Left ventricle myocardium superior (tissue), 1 donor: ENCODE data around the gene OR2T34. TPM values are rescaled to one million over a fixed set of nuclear protein-coding genes. Genes with fewer than 3 reads are reported as not detected.
"Not testable (repeated sequence)": the region's sequence is repeated elsewhere in the genome, so short reads cannot be mapped to it uniquely, and the experiment has no call there.

Experiments
- ATAC-seq: fragments of 200-7000 bp; cut with Tn5 transposase; one replicate; pipeline ENCODE4 v1.9.1; 2020; ENCODE audit warnings: mild to moderate bottlenecking, moderate library complexity
- DNase-seq: peaks from one replicate; pipeline ENCODE4 v3.0.0-alpha.2; 2020
- intact Hi-C: fragments of 100-400 bp; cut with micrococcal nuclease; formaldehyde crosslinking; loops from one replicate; pipeline ENCODE4 v1.11.0; 2022
- total RNA-seq: library from RNA; stranded (reverse); fragmentation: NEBNext Ultra II Directional; extraction: Animal tissue kit (Norgen Biotek cat#: 25700); gene quantifications from one replicate; pipeline ENCODE4 v1.2.1, GENCODE V29; 2021
- donor health status: DM: no; HTN: yes; CAD: no; lungs with severe emphysema.

Gene OR2T34
- total RNA-seq, 1 donor from 2014 or later: not detected

DNA sequence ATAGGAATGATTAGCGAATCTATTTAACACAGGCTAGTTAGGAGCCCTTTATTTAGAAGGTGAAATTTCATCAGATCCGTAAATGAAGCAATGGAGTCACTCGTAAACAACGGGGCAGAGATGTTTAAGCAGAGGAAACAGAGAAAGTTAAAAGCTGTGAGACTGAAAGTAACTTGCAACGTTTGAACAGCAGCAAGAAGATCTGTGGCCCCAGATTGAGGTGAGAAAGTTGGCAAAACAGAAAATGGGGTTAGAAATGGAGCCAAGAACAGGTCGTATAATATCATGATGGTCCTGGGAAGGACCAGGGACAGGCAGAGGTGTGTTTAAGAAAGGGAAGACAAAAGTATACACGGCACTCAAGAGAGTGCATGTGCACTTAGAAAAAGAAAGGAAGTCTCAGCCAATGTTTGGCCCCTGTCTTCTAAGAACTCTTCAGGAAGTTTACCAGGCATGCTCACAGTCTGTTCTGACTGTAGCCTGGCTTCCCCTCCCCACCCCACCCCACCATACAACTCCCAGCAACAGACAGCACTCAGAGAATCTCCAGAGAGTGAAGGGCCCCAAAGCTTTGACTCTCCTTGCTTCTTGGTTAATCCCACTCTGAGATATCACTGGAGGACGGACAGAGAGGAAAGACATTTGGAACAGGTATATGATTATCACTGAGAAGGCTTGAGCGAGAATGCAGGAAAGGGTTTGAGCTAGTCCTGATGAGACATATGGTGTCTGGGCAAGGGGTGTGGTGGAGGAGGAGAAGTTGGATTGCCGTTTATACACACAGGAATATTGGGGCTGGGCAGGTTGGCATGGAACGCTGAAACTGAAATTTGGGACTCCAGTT is 8.8 kb downstream of the OR2T34 start:
- ATAC-seq, DNase-seq, intact Hi-C loops: not testable (repeated sequence)

DNA sequence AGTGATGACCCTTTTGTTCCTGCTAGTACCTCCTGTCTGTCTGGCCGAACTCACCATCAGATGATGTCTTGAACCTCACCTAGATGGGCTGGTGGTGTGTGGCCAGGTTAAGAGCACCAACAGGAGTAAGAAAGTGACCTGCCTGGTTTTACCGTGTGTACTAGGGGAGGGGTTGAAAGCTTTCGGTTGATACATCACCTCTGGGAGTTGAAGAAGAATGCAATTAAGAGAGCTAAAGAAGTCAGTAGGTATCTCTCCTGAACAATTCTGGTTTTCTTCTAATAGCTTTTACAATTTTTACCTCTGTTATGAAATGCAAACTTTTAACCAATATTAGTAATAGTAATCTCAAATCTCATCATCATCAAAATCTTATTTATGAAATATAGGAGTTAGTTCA is 11.9 kb downstream of the OR2T34 start, which contains the start of gene OR2T29:
Gene OR2T29 (minus strand): TSS at position 101 of the 400 bp plus-strand sequence. CDS start 3,281 bp downstream, outside the sequence.
- ATAC-seq, DNase-seq, intact Hi-C loops: not testable (repeated sequence)

DNA sequence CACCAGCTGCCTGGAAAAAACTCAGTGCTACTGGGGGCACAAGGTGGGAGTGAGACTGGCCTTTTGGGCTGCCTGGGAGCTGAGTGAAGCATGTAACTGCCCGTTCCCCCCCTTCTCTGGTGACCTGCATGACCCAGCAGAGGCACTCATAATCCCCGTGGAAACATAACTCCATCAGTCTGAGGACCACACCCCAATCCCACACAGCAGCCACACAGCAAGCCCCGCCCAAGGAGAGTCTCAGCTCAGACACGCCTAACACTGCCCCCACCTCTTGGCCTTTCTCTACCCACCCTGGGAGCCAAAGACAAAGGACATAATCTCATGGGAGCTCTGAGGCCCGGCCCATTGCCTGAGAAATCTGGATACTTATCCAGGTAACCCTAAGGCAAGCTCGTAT is 23.5 kb downstream of the OR2T34 start:
- intact Hi-C loops, ATAC-seq: not testable (repeated sequence)

DNA sequence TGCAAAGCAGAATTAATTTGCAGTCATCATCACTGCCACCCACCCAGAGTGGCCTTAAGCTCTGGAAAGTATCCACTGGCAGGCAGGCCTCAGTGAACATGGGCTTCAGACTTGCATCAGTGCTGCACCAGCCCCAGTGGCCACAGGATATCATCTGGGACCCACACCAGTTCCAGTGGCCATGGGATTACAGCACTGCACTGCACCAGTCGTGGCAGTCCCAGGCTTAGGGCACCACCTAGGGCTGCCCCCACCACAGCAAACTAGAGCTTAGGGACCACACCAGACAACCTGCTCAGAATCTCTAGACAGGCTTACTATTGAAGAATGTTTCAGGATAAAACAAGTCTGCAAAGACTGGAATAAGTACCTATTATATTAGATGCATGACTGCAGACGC is 27.2 kb downstream of the OR2T34 start:
- ATAC-seq, intact Hi-C loops, DNase-seq: not testable (repeated sequence)

More for the DNA sequence above, 23.5 kb downstream of the OR2T34 start:
- DNase-seq: not testable (repeated sequence)

DNA sequence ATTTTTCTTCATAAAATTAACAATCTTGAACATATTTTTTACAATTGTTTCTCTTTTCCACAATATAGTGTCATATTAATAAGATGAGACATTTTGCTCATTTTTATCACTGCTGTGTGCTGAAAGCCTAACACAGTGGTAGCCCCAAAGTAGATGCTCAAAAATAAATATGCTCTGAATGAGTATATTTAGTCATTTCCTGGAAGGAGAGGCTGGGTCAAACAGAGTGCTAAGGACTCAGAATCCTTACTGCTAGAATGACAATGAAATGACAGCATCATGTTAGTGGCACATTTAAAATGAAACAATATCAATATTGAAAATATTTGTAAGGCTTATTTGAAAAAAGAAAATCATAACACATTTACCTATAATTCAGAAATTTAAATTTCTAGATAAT is 37.1 kb downstream of the OR2T34 start:
- intact Hi-C loops, DNase-seq, ATAC-seq: not testable (repeated sequence)

Other genes starting within 250 kb of the OR2T34 start
- not detected for gene OR14C36, start 226.0 kb downstream of the OR2T34 start, total RNA-seq
- gene OR2T4, start 213.1 kb downstream of the OR2T34 start, total RNA-seq: not detected
- gene OR2T6, start 199.0 kb downstream of the OR2T34 start, total RNA-seq: not detected
- not detected for gene OR2T1, start 171.7 kb downstream of the OR2T34 start, total RNA-seq
- gene OR2T2, start 129.1 kb downstream of the OR2T34 start, total RNA-seq: not detected
- not detected for gene OR2T3, start 101.4 kb downstream of the OR2T34 start, total RNA-seq
- not detected for gene OR2T5, start 86.2 kb downstream of the OR2T34 start, total RNA-seq
- not detected for gene OR2G6, start 66.7 kb downstream of the OR2T34 start, total RNA-seq
- gene OR2T29, start 12.0 kb downstream of the OR2T34 start, total RNA-seq: not detected
- not detected for gene OR2T10, start 22.9 kb upstream of the OR2T34 start, total RNA-seq
- not detected for gene OR2T11, start 60.3 kb upstream of the OR2T34 start, total RNA-seq
- not detected for gene OR2T35, start 70.5 kb upstream of the OR2T34 start, total RNA-seq
- gene OR2T27, start 80.8 kb upstream of the OR2T34 start, total RNA-seq: not detected
- not detected for gene OR14I1, start 128.0 kb upstream of the OR2T34 start, total RNA-seq
- gene LYPD8, start 181.0 kb upstream of the OR2T34 start, total RNA-seq: not detected